PFSK-1 (cell line): Measurements from ENCODE around the gene CD200.

Experiments
- POLR2AphosphoS5 ChIP-seq: IDR thresholded peaks from 2 replicates; pipeline ENCODE4 v1.6.1; 2012; ENCODE audit warnings: low read depth, mild to moderate bottlenecking, control low read depth, low read length, moderate library complexity
- TAF1 ChIP-seq: IDR thresholded peaks from 2 replicates; pipeline ENCODE4 v1.6.1; 2012; ENCODE audit warnings: low read length, control low read depth, borderline replicate concordance; ENCODE audit not compliant: insufficient read depth

DNA sequence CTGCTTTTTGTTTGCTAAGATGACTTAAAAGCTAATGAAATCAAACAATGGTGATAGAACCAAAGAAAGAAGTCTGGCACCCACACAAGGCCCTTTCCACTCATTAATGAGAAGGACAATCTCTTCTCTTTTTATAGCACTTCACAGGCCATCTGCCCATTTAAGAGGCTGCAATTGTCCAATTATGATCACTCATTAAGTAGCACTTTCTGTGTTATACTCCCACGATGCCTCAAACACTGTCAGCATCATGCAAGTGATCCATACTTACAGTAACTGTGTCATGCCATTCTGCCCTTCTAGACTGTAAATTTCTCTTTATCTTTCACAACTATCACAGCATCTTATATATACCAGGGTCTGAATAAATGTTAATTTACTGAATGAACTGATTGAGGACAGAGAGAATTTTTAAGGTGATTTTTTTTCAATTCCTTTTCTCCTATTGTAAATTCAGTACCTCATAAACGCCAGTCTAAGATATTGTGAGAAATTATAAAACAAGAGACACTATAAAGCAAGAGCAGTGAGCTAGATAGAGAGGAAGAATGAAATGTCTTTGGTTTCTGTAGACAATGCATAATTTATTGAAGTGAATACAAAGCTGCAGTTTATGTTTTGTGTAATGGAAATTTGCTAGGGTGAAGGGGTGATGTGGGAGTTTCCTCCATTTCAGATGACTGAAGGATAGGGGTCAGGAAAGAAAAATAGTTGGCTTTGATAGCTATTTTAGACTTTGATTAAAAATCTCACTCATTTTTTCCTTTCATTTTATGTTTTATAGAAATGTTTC, 17.3 kb downstream of the CD200 start:
- TF ChIP-seq TAF1 = no peak
- no peak for TF ChIP-seq POLR2AphosphoS5
